K562 (cell line): ENCODE results near the gene MYO3B. TPM values are rescaled to one million over a fixed set of nuclear protein-coding genes. Genes with fewer than 3 reads are reported as not detected.

Experiments
- MTA3 ChIP-seq: fragments of 450-650 bp; formaldehyde crosslinking; IDR thresholded peaks from 2 replicates; pipeline ENCODE4 v1.6.1; 2017; ENCODE audit warnings: mild to moderate bottlenecking, borderline replicate concordance
- NONO ChIP-seq, 2 experiments: fragments of 200-400 bp in 1 of 2; fragments of 450-650 bp in 1 of 2; formaldehyde crosslinking in 1 of 2; IDR thresholded peaks; 2 replicates each; pipeline ENCODE4 v1.6.1; 2017; ENCODE audit warnings: low read depth in 2 of 2, mild to moderate bottlenecking in 2 of 2, moderate library complexity in 2 of 2, low read length in 1 of 2
- POLR3A ChIP-seq: IDR thresholded peaks from 2 replicates; pipeline ENCODE4 v1.6.1; 2011; ENCODE audit warnings: borderline replicate concordance, mild to moderate bottlenecking, moderate library complexity; ENCODE audit not compliant: insufficient read length, insufficient read depth; ENCODE audit errors: extremely low read depth
- SREBF1 ChIP-seq: fragments of 150-350 bp; IDR thresholded peaks from 2 replicates; pipeline ENCODE4 v1.6.1; 2014; ENCODE audit warnings: antibody characterized with exemption, low read depth, low read length, borderline replicate concordance
- THRAP3 ChIP-seq: fragments of 450-650 bp; IDR thresholded peaks from 2 replicates; pipeline ENCODE4 v1.6.1; 2016; ENCODE audit warnings: mild to moderate bottlenecking, inconsistent platforms, borderline replicate concordance
- polyA plus RNA-seq, 8 experiments: library from polyadenylated mRNA; depleted of rRNA in 4 of 8; stranded (reverse) in 5 of 8; unstranded in 3 of 8; fragments of >200 nt; fragmentation: Nextera tagmentation in 2 of 8; fragmentation: Illumina TruSeq in 1 of 8; extraction: Ambion mirVana in 2 of 8; extraction: Trizol in 1 of 8; gene quantifications; 2 replicates each; pipeline versions ENCODE4 v1.2.1 to v1.2.3, GENCODE V29; 2011 to 2014; ENCODE audit warnings: inconsistent platforms in 1 of 8, missing spikeins in 1 of 8
- total RNA-seq, 7 experiments: library from RNA; depleted of rRNA in 6 of 7; stranded (reverse); fragments of >200 nt in 6 of 7; fragmentation: Illumina TruSeq in 2 of 7; extraction: Trizol in 2 of 7; gene quantifications; 2 replicates each; pipeline versions ENCODE4 v1.2.1 to v1.2.3, GENCODE V29; 2011 to 2021; ENCODE audit warnings: low replicate concordance in 1 of 7
- TF ChIP-seq, protein P1 (sequence below): fragments of 250-450 bp; sonication (Bioruptor Pico); IDR thresholded peaks from 2 replicates; pipeline ENCODE4 v1.5.0; 2021; ENCODE audit warnings: mild to moderate bottlenecking, moderate library complexity
- TF ChIP-seq, protein P2 (sequence below), 2 experiments: fragments of 450-650 bp; formaldehyde crosslinking in 1 of 2; IDR thresholded peaks; 2 replicates each; pipeline versions ENCODE4 v1.4.0 to v1.6.1; 2014 to 2020; ENCODE audit warnings: mild to moderate bottlenecking in 2 of 2, borderline replicate concordance in 1 of 2, low read depth in 1 of 2
- TF ChIP-seq, protein P3 (sequence below), 3 experiments: fragments of 200-800 bp in 1 of 3; sonication (Bioruptor generic) in 1 of 3; sonication (generic) in 1 of 3; formaldehyde crosslinking in 1 of 3; IDR thresholded peaks; 2 replicates each; pipeline versions ENCODE4 v1.6.1 to v1.8.0; 2016 to 2022; ENCODE audit warnings: mild to moderate bottlenecking in 2 of 3, missing compliant biosample characterization in 2 of 3, missing genetic modification characterization in 2 of 3, missing genetic modification reagents in 1 of 3

MYO3B gene
- total and polyA plus RNA-seq, 9 of the 15 experiments (the other 6 are each of a cell fraction or from before 2014, with no cell fraction given), result 2.7 to 6.5 (median 3.6) TPM

DNA sequence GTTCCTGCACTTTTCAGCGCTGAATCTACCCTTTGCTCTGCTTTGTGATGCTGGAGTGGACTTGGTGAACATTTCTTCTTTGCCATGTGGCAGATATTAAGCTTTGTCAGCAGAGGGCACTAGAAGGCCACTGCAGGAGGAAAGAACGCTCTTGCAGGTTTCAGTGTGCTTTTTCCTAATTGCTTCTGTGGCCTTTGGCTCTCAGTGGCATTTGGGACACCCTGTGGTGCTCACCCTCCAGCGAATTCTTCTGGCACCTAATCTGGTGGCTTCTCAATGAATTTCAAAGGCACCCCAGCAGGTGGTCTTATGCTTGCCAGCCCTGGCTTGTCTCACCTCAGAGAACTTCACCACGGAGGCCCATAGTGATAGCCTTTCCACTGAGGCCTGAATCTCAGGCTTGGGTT lies 146.7 kb downstream of the MYO3B start (continued):
- TF ChIP-seq, protein P1, sequence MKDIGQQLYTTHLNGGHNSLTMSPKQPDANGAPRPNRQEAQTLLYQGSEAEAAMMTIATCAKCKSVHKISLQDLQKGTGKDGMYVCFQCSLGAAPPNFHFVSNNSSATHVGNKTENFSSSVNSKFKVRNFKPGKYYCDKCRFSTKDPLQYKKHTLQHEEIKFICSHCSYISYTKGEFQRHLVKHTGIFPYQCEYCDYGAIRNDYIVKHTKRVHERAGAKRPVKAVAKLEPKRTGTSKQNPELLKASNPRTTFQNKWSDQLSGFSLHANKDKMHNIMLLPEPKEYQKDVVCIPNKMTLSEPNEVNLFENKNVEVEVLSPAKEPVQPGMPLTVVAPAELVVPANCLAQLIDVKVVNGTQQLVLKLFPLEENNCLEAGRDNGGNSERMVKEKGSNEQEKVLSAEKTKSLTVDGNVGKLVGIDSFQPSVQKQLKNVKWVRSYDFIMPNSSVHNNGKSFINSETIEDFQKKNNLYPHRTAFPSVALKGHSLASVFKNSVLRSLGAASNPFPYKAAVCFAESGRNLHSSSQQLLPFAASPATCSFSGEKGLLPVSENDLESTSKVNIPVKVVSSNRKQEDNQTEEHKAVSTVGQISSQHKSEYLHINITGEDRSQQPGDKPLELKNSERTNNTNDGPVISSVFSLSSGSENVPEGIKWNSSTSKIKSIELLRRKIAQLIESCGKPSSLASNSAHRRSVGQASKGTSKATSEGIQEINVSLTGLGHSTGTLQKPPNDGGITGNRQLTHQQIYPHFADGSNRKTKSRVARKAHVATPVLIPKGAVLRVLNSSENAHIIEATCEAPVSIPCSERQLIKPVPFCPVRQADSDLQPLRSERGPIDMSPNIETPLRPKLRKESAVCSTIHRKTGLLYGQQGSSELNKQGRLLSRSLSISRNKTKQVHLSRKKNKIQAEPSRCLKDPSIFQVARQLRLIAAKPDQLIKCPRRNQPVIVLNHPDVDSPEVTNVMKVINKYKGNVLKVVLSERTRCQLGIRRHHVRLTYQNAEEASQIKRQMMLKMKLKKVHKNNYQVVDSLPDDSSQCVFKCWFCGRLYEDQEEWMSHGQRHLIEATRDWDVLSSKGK, result no peak
- no peak for TF ChIP-seq THRAP3
- TF ChIP-seq NONO (IDR thresholded peaks at IDR 0.05; ENCODE audit: low read depth in 2 of 2, low read length in 1 of 2), result no peak
- no peak for TF ChIP-seq SREBF1
- no peak for TF ChIP-seq POLR3A
- no peak for TF ChIP-seq MTA3
- TF ChIP-seq, protein P2, sequence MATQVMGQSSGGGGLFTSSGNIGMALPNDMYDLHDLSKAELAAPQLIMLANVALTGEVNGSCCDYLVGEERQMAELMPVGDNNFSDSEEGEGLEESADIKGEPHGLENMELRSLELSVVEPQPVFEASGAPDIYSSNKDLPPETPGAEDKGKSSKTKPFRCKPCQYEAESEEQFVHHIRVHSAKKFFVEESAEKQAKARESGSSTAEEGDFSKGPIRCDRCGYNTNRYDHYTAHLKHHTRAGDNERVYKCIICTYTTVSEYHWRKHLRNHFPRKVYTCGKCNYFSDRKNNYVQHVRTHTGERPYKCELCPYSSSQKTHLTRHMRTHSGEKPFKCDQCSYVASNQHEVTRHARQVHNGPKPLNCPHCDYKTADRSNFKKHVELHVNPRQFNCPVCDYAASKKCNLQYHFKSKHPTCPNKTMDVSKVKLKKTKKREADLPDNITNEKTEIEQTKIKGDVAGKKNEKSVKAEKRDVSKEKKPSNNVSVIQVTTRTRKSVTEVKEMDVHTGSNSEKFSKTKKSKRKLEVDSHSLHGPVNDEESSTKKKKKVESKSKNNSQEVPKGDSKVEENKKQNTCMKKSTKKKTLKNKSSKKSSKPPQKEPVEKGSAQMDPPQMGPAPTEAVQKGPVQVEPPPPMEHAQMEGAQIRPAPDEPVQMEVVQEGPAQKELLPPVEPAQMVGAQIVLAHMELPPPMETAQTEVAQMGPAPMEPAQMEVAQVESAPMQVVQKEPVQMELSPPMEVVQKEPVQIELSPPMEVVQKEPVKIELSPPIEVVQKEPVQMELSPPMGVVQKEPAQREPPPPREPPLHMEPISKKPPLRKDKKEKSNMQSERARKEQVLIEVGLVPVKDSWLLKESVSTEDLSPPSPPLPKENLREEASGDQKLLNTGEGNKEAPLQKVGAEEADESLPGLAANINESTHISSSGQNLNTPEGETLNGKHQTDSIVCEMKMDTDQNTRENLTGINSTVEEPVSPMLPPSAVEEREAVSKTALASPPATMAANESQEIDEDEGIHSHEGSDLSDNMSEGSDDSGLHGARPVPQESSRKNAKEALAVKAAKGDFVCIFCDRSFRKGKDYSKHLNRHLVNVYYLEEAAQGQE (IDR thresholded peaks at IDR 0.05; ENCODE audit: borderline replicate concordance), result peak; percentile 93
- TF ChIP-seq, protein P2 (CRISPR knock-in tag; IDR thresholded peaks at IDR 0.05; ENCODE audit: low read depth), result no peak
- TF ChIP-seq, protein P3, sequence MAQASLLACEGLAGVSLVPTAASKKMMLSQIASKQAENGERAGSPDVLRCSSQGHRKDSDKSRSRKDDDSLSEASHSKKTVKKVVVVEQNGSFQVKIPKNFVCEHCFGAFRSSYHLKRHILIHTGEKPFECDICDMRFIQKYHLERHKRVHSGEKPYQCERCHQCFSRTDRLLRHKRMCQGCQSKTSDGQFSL (CRISPR knock-in tag; IDR thresholded peaks at IDR 0.05), result no peak
- TF ChIP-seq, protein P3 (tag; IDR thresholded peaks at IDR 0.05), result no peak
